Kasumi-1 (cell line): Measurements from ENCODE around the gene WFIKKN1.
"Not testable (repeated sequence)": the region's sequence is repeated elsewhere in the genome, so short reads cannot be mapped to it uniquely, and the experiment has no call there.

ENCODE experiments used
- DNase-seq, 2 experiments: peaks; one replicate each; lab custom pipeline; 2025; lab: John Stamatoyannopoulos, UW

Gene WFIKKN1

DNA sequence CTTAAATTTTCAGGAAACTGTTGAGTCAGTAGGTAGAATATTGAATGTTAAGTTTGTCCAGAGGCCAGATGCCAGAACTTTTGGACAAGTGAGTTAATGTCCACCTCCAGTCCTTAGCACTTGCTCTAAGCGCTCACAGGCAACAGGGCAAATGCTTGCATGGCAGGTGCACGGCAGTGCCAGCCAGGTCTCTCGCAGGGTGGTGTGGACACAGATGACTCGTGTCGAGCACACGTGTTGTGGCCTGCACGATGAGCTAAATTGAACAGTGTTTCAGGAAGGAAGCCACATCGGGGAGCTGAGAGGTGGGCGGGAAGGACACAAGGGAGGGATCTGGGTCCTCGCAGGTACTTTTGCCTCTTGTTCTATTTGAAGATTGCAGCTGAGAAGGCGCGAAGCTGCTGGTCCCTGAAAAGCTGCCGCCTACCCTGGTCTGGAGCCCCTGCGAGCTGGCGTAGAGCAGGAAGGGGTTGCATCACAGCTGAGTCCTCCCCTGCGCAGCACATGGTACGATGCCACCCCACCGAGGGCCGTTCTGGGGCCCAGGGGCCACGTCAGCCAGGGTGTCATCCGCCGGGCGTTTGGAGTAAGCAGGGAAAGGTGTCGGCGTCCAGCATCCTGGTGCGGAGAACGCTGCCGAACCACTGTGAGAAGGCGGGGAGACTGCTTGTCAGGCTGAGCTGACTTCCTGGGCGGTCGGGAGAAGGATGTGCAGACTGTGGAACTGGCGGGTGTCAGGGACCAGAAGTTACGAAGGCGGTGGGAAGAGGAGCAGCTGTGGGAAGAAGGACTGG is 34.6 kb upstream of the WFIKKN1 start:
- DNase-seq: peak; percentile 35 to 53

DNA sequence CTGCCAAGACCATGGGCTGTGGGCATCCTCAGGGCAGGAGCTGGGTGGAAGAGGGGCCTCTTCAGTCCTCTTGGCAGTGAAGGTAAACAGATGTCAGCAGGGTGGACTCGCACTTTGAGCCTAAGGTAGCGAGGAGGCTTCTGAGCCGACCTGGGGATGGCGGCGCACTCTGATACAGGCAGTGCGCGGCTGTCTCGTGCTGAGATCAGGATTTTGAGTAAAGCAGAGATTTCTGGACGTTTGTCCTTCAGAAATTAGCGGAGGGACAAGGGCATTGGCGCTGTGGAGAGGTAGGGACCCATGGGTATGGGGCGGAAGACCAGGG is 34.1 kb upstream of the WFIKKN1 start:
- DNase-seq: no peak

DNA sequence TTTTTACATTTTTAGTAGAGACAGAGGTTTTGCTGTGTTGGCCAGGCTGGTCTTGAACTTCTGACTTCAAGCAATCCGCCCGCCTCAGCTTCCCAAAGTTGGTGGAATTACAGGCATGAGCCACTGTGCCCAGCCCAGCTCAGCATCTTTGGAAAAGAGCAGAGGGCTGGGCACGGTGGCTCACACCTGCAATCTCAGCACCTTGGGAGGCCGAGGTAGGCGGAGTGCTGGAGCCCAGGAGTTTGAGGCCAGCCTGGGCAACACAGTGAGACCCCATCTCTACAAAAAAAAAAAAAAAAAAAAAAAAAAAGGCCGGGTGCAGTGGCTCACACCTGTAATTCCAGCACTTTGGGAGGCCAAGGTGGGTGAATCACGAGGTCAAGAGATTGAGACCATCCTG is 33.1 kb upstream of the WFIKKN1 start:
- DNase-seq: not testable (repeated sequence)

DNA sequence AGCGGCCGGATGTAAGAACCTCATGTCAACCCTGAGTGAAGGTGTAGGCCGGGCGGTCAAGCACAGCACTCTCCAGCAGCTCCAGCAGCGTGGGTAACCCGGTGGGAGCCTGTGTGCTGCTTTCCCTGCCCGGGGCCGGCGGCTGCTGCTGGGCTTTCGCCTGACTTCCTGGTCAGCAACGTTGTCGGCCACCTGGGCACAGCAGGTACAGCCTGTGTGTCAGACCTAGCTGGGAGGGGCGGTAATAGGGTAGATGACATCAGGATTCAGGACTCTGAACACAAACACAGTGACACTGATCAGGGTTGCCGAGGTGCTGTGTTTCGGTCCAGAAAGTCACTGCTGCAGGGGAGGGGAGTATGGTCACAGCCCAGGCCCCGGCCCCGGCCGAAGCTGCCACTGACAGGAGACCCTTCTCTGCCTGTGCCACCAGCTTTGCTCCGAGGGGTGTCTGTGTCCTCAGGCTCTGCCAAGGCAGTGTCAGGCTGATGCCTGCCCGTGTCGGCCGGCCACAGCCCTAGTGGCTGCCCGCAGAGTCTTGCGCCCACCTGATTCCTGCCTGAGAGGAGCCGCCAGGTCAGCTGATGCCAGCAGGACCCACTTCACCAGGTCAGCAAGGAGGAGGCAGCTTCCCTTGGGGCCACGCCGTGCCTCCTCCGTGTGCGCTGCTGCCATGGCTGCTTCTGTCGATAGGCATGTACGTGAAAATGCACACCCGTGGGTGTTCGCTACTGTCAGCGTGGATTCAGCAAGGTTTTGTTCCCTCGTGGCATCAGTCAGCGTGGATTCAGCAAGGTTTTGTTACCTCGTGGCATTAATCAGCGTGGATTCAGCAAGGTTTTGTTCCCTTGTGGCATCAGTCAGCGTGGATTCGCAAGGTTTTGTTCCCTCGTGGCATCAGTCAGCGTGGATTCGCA is 31.7 kb upstream of the WFIKKN1 start:
- DNase-seq: no peak

DNA sequence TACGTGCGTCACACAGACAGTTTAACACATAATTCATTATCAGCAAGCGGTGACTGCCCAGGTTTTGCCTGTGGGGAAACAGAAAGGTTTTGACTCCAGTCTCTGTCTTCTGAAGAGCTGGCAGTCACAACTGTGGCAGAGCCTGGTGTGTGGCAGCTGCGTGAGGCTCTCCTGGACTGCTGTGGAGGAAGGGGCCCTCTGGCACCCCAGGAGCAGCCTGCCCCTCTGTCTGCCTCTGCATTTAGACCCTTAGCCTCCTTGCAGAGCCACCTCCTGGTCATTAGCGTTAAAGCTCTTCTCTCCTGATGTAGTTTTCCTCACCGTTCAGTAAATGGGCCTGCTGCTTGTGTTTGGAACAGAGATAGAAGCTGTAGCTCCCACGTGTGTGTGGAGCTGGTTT is 30.0 kb upstream of the WFIKKN1 start:
- peak; percentile 44 to 55 for DNase-seq

DNA sequence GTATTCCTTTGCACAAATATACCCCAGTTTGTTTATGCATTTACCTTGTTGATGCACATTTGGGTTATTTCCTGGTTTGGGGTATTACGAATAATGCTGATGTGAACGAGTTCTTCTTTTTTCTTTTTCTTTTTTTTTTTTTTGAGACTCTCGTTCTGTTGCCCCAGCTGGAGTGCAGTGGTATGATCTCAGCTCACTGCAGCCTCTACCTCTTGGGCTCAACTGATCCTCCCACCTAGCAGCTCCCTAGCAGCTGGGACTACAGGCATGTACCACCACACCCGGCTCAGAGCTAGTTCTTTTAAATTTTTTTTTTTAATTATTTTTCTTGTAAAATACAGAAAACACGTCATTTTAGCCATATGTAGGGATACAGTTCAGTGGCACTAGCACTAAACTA is 26.9 kb upstream of the WFIKKN1 start:
- no peak for DNase-seq

DNA sequence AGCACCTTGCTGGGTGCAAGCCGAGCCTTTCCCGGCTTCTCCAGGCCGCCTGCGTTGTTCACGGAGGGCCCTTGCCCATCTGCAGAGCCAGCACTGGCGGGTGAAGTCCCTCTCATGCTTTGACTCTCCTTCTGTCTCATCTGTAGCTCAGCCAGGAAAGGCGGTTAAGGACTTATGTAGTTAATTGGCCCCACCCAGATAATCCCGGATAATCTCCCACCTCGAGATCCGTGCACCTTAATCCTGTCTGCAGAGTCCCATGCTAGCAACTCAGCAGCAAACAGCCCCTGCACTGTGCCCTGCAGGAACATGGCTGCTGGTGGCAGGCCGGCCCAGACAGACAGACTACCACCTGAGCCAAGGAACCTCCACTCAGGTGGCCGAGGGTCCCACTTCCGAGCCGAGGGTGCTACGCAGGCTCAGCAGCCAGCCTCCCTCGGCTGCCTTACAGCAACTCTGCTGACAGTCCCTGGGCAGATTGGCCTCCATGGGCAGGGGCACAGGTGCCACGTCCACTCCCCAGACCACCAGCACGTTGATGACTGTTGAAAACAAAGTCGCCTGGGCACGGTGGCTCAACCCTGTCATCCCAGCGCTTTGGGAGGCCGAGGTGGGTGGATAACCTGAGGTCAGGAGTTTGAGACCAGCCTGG is 24.0 kb upstream of the WFIKKN1 start:
- no peak for DNase-seq

DNA sequence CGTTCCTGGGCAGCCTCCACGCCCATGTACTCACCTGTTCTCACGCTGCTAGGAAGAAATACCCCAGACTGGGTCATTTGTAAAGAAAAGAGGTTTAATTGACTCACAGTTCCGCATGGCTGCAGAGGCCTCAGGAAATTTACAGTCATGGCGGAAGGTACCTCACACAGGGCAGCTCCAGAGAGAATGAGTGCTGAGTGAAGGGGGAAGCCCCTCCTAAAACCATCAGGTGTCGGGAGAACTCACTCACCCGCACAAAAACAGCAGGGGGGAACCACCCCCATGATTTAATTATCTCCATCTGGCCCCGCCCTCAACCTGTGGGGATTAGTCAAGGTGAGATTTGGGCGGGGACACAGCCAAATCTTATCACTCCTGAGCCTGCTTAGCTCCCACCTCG is 22.8 kb upstream of the WFIKKN1 start:
- no peak for DNase-seq

DNA sequence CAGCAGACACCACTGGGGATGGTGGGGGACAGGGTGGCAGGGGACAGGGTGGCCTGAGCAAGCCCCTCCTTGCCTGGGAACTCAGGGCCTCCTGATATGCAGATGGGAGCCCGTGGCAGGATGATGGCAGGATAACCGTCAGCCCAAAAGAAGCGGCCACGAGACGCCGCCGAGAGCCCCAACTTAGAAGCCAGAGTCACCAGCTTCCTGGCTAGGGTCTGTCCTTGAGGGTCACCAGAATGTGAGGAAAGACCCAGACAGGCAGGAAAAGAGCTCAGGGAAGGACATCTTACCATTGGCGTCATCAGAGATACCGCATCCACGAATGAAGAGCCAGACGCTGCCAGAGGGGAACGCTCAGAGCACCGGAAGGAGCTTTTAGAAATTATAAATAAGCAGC is 21.5 kb upstream of the WFIKKN1 start:
- DNase-seq: no peak

DNA sequence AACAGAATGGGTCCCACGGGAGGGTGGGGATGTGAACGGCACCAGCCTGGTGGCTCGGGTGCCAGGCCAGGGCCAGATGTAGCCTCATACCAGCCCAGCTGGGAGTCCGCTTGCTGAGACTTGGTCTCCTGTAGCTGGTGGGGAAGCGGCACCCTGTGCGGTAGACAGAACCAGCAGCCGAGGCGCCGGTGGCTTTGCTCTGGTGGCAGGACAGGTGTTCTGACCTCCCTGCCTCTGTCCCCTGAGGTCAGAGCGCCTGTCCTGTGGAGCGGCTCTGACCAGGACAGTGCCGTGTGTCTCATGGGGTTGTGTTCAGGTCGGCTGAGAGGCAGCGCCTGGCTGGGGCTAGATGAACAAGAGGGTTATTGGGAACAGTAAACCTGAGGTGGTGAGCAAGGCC is 20.8 kb upstream of the WFIKKN1 start:
- no peak for DNase-seq

DNA sequence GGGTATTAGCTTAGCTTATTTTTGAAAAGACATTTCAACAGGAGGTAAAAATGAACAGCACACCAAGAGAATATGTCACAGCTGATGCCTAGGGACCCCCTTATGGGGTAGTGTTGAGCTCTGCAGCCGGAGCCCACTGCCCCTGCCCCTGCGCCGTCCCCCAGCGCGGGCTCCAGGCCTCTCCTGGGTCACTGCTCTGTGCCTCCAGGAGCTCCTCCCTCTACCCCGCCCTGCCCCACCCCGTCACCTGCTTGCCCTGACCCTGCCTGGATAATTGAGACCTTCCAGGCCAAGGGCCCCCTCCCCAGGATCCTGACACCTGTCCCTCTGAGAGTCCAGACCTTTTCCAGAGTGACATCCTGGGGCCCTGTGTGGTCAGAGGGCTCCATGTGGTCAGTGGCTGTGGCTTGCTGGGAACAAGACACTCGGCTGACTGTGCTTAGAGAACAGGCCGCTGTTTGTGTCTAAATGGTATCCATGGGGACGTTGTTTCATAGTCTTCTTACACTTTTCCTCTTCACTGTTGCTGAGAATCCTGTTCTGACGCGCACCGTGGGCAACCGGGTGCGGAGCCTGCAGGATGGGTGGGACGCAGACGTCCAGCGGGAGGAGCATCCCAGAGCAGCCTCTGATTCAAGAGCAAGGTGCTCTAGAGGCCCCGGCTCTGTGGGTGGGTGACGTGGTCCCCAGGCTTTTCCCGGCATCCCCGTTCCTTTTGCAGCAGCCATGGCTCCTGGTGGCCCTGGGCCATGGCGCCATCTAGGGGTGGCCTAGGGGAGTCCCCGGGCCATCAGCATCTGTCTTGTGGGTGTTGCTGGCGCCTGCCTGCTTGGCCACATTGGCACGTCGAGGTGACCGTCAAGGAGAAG is 20.0 kb upstream of the WFIKKN1 start:
- no peak for DNase-seq

DNA sequence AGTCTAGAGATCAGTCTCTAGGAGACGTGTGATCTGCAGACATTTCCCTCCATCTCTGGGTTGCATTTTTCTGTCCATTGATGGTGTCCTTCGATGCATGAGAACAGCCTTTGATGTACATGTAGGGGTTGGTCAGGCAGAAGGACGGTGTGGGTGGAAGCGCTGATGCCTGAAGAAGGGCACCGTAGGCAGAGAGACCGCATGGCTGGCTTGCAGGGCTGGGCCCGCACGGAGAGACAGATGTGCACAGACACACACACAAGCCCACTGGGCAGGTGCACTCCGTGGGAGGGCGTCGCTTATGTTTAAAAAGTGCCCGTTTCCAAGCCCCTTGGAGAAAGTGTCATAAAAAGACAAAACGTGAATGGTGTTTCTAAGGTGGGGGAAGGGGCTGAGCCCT is 15.7 kb upstream of the WFIKKN1 start:
- DNase-seq: no peak

DNA sequence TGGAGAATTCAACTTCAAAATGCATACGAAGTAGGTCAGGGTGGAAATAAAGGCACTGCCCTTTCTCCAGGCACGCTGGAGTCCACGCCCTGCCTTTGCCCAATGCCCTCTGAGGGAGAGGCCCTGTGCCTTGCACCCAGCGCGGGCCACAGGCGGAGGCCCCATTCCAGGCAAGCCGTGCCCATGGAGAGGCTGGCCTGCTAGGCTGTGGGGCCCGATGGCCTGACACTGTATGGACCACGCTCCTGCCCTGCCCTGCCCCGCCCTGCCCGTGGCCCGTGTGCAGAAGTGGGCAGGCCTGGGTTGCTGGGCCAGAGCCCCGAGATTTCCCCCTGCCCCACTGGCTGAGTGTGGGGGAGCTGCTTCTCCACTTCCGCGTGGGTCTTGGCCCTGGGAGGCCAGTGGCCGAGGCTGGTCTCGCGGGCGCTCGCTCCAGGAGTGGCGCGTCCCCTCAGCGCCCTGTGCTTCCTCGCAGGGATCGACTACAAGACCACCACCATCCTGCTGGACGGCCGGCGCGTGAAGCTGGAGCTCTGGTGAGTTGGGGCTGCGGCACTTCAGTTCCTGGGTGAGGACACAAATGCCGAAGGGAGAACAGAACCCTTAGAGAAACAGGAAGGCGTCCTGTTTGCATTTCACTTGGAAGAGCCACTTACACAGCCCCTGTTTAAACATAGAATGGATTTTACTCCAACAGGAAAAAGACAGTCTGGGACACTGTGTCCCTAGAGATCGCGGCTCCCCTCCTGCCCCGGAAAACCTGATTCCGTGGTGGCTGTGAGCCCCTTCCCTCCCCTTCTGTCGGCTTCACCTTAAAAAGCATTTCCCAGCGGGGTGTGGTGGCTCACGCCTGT is 13.8 kb upstream of the WFIKKN1 start:
- DNase-seq: no peak

DNA sequence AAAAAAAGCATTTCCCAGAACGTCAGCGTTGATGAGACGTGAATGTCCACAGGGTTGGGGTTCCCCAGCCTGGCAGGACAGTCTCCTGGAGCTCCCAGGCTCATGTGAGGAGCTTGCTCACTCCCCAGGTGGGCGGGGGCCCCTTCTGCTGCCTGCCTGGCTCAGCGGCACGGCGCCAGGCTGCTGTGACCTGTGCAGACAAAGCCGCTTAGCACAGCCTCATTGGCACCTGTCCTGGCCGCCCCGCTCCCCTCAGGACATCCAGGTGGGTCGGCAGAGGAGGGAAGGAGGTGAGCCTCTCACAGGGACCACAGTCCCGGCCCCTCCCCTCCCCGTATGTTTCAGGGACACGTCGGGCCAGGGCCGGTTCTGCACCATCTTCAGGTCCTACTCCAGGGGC is 12.9 kb upstream of the WFIKKN1 start:
- no peak for DNase-seq

DNA sequence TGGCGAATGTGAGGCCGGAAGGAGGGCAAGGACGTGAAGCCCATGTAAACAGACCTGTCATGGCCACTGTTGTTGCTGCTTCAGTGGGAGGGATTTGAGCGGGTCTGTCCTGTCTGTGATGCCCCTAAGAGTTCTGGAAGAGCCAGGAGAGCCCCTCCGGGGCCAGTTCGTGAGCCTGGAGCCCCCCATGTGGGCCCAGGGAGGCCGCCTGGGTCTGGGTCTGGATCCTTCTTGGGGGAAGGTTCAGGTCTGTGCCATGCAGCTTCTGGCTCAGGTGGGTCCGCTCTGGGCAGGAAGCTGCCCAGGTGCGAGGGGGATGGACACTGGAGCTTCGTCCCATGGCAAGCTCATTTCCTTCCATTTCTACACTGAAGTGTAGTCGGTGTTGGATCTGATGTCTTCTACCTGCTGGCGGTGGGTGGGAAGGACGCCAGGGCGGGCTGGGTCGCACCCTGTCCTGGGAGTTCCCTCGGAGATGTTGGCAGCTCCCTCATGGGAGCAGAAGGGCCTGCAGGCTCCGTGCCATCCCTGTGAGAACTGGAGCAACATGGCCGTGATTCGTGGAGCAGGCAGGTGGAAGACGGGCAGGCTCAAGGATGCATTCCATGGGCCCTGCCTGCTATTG is 11.2 kb upstream of the WFIKKN1 start:
- DNase-seq: no peak

DNA sequence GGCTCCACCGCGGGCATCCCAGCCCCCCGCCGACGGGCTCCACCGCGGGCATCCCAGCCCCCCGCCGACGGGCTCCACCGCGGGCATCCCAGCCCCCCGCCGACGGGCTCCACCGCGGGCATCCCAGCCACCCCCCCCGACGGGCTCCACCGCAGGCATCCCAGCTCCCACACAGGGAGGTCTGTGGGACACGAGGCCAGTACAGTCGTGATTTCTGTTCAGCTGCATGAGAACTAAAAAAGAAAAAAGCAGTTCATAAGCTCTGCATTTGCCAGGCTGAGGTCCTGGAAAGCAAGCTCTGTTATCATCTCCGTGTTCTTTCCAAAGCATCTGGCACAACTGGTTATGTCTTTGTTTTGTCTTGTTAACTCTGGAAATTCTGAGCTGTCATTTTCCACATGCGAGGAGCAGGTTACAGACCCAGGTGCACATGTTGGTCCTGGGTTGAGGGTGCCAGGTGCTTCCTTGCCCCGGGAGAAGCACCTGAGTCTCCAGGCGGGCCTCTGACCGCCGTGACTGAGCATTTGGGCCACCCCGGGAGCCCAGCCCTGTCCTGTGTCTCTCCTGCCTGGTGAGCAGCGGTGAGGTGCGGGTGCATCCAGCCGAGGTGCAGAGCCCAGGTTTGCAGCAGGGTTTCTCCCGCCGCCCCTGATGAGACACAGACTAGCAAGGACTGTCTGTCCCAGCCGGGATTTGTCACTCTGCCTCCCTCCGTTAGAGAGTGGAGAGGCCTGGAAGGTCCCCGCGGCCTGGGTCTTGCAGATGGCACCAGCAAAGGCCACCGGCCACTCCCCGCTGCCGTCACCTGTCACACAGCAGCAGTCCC is 9.9 kb upstream of the WFIKKN1 start:
- DNase-seq: no peak

DNA sequence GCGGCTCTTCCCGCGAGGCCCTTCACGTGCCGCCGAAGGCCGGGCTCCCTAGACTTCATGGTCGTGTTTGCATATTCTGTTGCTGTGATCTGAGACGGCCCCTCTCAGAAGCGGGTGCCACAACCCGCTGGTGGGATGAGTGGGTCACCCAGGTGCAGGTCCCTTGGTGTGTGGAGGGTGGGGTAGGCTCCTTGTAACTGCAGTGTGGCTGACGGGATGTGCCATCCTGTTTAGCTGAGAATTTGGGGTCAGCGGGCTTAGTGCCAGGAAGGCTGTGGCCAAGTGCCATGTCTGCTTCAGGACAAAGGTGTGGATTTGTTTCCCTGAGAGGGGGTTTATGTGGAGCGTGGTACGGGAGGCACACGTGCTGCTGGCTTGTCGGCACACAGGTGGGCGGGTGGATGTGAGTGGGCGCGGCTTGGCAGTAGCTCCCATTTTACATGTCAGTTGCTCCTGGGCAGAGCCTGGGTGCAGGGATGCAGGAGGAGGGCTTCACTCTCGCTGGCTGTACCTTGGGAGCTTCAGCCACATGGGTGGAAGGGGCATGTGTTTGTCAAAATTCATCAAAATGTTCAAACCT is 9.2 kb upstream of the WFIKKN1 start:
- no peak for DNase-seq

DNA sequence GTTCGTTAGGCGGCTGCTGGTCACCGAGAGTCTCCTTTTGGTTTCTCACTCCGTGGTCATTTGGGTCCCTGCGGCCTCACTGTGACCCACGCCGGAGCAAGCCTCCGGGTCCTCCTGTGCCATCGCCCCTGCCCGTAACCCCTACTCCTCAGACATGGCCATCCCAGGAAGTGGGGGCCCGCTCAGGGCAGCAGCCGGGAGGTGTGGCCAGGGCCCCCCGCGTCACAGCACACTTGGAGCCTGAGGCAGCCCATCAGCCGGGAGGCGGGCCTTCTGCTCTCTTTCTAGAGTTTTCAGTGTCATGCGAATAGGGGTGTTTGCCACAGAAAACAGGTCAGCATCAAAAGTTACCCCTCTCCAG is 7.9 kb upstream of the WFIKKN1 start:
- no peak for DNase-seq

DNA sequence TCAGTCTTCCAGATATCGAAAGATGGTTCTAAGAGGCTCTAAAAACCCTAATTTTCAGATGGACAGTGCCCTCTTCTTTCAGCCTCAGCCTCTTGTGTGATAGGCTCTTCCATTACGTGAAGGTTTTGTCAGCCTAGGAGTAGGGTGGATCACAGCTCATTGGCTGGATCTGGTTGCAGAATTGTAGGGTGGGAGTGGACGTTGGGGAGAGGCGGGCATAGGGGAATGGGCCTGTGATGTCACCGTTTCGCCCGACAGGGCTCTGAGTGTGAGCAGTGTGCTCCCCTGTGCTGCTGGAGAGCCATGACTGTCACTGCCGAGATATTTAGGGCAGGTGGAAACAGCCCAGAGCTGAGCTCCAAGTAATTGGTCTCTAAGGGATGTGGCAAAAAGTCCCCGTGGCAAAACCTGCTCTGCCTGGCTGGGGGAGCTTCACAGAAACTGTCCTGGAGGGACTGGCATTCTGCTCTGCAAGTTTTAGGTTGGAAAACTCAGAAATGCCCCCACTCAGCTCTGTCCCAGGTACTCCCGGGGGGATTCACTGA is 6.2 kb upstream of the WFIKKN1 start:
- no peak for DNase-seq
